GM11168 (cell line): ENCODE results near the gene LAMTOR3.

Experiments used
- in situ Hi-C: fragments of 300-500 bp; cut with MboI; formaldehyde crosslinking; loops from one replicate; pipeline ENCODE4 v1.12.0; 2022; ENCODE audit warnings: low sequenced_read_pairs; ENCODE audit not compliant: unreplicated experiment

Gene LAMTOR3

GRCh38 chr4:99894161-99894997 lies at the start of gene LAMTOR3:
Gene LAMTOR3 (minus strand): TSS chr4:99894427. CDS start chr4:99893963, 464 bp downstream.
- in situ Hi-C loops, result no loop called here

DNA sequence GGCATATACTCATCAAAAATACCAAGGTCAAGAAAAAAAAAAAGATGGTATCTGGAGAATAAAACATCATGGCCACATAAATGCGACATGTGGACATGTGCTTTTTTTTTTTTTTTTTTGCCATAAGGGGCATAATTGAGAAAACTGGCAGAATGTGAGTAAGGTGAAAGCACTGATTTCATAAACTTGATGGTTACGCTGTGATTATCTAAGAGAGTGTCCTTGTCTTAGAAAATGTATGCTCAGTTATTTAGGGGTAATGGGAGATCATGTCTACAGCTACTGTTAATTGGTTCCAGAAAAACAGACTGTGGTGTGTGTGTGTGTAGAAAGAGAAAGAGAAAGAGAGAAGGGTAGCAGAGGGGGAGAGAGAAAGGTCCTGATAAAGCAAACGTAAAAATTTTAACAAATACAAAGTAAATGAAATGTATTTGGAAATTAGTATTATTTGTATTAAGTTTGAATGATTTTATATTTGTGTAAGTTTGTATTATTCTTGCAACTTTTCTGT lies 44.1 kb upstream of the LAMTOR3 start:
- in situ Hi-C loops, result no loop called here

GRCh38 chr4:99934891-99935290 lies 40.7 kb upstream of the LAMTOR3 start:
- in situ Hi-C loops, result no loop called here

- in situ Hi-C loops, result no loop called here
Observed at GRCh38 chr4:99927566-99927965, 33.3 kb upstream of the LAMTOR3 start.

DNA sequence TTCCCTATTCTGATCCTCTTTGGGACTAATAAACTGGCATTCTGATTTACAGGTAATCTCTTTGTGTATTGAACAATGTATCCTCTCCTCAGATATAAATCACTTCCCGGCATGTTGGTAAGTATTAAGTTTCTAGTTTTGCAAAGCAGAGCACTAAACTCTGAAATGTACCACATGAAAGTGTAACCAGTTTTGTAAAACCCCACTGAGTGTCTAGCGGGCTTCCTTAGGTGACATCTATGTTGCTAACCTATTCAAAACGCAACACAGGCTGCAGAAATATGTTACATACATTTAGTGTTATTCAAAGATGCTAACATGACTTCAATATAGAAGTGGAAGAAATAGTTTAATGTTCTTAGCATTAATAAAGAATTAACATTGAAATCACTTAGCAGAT lies 26.9 kb upstream of the LAMTOR3 start:
- in situ Hi-C loops, result no loop called here

- in situ Hi-C loops, result no loop called here
Observed at GRCh38 chr4:99918656-99919055, 24.4 kb upstream of the LAMTOR3 start.

- in situ Hi-C loops, result no loop called here
Observed at GRCh38 chr4:99917575-99917974, 23.3 kb upstream of the LAMTOR3 start.

DNA sequence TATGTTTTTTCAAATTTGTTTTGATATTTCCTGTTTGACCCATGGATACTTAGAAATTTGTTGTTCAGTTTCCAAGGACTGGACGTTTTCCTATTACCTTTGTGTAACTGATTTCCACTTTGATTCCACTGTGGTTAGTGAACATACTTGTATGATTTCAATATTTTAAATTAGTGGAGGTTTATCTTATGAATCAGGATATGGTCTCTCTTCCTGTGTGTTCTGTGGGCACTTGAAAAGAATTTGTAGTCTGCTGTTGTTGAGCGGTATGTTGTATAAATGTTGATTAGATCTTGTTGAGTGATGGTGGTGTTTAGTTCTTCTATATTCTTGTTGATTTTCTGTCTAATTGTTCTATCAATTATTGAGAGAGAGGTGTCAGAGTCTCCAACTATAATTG lies 21.2 kb upstream of the LAMTOR3 start:
- in situ Hi-C loops, result no loop called here

DNA sequence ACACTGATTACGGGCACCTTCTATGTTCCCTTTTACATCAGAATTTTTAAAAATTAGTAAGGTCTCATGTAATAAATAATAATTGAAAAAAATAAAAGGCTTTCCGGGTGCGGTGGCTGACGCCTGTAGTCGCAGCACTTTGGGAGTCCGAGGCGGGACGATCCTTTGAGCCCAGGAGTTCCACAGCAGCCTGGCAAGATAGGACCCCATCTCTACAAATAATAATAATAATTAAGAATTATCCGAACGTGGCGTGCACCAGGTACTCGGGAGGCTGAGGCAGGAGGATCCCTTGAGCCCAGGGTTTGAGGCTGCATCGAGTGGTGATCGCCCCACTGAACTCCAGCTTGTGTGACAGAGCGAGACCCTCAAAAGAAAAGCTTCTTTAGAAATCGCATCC lies 771 bp upstream of the LAMTOR3 start:
- in situ Hi-C loops, result no loop called here

DNA sequence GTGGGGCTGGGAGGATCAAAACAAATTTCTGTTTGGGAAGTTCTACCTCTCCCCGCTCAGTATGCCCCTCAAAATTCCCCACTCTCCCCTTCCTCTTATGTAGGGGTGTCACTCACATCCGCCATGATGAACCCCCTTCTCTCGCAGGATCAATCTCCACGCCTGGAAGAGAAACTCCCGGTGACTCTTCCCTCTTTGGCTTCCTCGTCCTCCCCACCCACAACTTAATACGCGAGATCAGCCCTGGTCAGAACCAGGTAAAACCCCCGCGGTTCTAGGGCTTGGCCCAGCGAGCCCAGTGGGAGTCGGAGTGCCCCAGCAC lies 427 bp downstream of the LAMTOR3 start:
- in situ Hi-C loops, result no loop called here

GRCh38 chr4:99893029-99893428 lies 1.2 kb downstream of the LAMTOR3 start:
- in situ Hi-C loops, result no loop called here

GRCh38 chr4:99891351-99891750 lies 2.9 kb downstream of the LAMTOR3 start:
- in situ Hi-C loops, result no loop called here

DNA sequence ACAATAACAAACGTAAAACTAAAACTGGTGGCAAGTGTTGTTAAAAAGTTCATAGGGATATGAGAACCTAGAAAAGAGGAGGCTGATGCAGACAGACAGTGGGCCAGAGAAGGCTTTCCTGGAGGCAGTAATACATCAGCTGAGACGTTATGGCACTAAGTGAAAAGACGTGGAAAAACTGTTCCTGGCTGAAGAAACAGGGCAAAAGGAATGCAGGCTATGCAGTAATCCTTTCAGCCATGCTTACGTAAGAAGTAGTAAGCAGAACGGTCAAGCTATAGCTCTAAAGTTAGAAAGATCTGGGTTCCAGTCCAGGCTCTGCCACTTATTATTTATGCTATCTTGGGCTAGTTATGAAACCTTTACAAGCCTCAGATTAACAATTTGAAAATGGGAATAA lies 6.4 kb downstream of the LAMTOR3 start:
- in situ Hi-C loops, result loop anchor here (5.0 to 10.0 kb wide), 2 partner anchors 76 to 323 kb away; partner anchors contain the start of gene TRMT10A

- in situ Hi-C loops, result loop anchor here (5.0 to 10.0 kb wide), 2 partner anchors 74 to 321 kb away; partner anchors contain the start of gene TRMT10A
Observed at GRCh38 chr4:99886146-99886545, 8.1 kb downstream of the LAMTOR3 start.

DNA sequence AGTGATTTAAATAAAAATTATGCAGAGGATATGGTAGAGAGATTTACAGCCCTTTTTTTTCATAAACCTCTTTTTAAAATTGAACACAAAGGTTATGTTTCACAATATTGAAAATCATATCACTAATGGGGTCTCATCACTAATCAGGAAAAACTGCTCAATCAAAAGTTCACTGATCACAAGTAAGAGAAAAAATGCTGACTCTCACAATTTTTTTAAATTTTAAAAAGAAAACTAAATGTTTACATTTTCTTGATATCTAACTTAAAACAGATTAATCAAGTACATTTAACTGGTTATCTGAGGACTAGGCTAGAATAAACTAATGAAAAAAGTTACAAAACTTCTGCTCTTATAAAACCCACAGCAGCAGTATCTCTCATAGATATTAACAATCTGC lies 8.5 kb downstream of the LAMTOR3 start:
- in situ Hi-C loops, result loop anchor here (5.0 to 10.0 kb wide), 2 partner anchors 73 to 321 kb away; partner anchors contain the start of gene TRMT10A

- in situ Hi-C loops, result loop anchor here (5.0 to 10.0 kb wide), 2 partner anchors 73 to 320 kb away; partner anchors contain the start of gene TRMT10A
Observed at GRCh38 chr4:99885063-99885664, 9.1 kb downstream of the LAMTOR3 start.

DNA sequence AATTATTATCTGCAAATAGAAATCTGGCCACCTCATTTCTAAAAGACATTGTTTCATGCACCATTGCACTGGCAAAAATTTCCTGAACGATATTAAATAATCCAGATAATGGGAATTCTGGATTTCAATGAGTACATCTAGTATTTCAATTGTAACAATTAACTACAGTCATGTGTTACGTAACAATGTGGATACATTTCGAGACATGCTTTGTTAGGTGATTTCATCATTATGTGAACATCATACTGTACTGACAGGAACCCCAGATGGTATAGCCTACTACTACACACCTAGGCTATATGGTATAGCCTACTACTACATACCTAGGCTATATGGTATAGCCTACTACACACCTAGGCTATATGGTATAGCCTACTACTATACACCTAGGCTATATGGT lies 14.8 kb downstream of the LAMTOR3 start:
- in situ Hi-C loops, result no loop called here

DNA sequence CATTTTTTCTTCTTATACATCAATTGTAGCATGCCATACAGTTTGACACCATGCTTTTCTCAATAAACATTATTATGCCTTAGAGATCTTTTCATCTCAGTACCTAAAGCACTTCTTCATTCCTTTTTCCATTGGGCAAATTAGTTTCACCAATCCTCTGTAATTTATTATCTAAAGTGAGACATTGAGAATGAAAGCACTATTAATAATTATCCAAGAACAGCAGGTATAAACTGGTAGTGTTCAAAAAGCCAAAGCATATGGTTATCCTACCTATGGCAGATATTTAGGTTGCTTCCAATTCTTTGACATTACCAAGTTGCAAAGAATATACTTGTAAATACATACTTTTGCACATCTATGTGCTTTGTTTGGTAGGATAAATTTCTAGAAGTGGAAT lies 15.6 kb downstream of the LAMTOR3 start:
- in situ Hi-C loops, result no loop called here

DNA sequence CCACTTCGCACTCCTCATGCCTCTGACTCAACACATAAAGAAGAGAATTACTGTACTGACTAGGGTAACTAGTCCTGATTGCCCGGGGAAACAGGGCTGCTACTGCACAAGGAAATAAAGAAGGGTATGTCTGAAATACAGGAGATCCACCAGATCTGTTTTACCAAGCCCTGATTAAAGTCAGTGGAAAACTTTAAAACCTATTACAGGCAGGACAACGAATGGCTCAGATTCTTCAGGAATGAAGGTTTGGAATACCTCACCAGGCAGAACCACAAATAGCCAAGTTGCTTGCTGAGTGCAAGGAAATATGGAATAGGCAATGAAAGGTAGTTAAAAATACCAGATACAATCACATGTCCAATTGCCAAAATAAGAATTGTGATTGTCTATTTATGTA lies 17.3 kb downstream of the LAMTOR3 start:
- in situ Hi-C loops, result no loop called here

- in situ Hi-C loops, result no loop called here
Observed at GRCh38 chr4:99875071-99875470, 19.2 kb downstream of the LAMTOR3 start.

- in situ Hi-C loops, result no loop called here
Observed at GRCh38 chr4:99872570-99872969, 21.7 kb downstream of the LAMTOR3 start.
